PFSK-1 (cell line): ENCODE measurements around the gene QRFP.

Source experiments
- POLR2AphosphoS5 ChIP-seq: IDR thresholded peaks from 2 replicates; pipeline ENCODE4 v1.6.1; 2012; ENCODE audit warnings: low read depth, mild to moderate bottlenecking, control low read depth, low read length, moderate library complexity
- TAF1 ChIP-seq: IDR thresholded peaks from 2 replicates; pipeline ENCODE4 v1.6.1; 2012; ENCODE audit warnings: low read length, control low read depth, borderline replicate concordance; ENCODE audit not compliant: insufficient read depth
- TF ChIP-seq, protein P1 (sequence below), 2 experiments: IDR thresholded peaks; 2 replicates each; pipeline versions ENCODE4 v1.6.1 to v1.8.0; 2011 to 2012; ENCODE audit warnings: low read depth in 2 of 2, low read length in 2 of 2, control low read depth in 1 of 2, inconsistent platforms in 1 of 2, mild to moderate bottlenecking in 1 of 2, moderate library complexity in 1 of 2; ENCODE audit not compliant: insufficient read depth in 1 of 2

DNA sequence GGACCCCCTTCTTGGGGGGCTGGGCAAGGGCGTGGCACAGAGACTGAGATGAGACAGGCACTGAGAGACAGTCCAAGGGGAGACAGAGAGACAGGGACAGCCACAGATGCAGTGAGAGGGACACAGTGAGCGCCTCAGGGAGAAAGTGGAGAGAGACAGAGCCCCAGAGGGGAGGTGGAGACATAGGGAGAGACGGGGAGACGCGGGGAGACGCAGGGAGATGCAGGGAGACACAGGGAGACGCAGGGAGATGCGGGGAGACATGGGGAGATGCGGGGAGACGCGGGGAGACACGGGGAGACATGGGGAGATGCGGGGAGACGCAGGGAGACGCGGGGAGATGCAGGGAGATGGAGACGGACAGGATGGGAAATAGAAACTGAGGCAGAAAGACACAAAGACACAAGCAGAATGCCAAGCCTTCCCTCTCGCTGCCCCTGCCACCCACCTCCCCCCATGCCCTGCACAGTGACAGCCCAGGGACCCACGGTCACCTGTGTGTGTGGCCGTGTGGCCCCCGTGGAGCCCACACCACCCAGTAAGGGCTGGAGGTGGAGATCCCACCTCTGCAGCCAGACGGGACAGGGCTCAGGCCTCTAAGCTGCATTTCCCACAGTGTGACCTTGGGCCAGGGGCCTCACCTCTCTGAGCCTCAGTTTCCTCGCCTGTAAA lies 33.7 kb upstream of the QRFP start:
- TF ChIP-seq POLR2AphosphoS5 (no peak), TAF1 (no peak)
- TF ChIP-seq, protein P1, sequence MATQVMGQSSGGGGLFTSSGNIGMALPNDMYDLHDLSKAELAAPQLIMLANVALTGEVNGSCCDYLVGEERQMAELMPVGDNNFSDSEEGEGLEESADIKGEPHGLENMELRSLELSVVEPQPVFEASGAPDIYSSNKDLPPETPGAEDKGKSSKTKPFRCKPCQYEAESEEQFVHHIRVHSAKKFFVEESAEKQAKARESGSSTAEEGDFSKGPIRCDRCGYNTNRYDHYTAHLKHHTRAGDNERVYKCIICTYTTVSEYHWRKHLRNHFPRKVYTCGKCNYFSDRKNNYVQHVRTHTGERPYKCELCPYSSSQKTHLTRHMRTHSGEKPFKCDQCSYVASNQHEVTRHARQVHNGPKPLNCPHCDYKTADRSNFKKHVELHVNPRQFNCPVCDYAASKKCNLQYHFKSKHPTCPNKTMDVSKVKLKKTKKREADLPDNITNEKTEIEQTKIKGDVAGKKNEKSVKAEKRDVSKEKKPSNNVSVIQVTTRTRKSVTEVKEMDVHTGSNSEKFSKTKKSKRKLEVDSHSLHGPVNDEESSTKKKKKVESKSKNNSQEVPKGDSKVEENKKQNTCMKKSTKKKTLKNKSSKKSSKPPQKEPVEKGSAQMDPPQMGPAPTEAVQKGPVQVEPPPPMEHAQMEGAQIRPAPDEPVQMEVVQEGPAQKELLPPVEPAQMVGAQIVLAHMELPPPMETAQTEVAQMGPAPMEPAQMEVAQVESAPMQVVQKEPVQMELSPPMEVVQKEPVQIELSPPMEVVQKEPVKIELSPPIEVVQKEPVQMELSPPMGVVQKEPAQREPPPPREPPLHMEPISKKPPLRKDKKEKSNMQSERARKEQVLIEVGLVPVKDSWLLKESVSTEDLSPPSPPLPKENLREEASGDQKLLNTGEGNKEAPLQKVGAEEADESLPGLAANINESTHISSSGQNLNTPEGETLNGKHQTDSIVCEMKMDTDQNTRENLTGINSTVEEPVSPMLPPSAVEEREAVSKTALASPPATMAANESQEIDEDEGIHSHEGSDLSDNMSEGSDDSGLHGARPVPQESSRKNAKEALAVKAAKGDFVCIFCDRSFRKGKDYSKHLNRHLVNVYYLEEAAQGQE (IDR thresholded peaks at IDR 0.05; ENCODE audit: insufficient read depth in 1 of 2, low read depth in 2 of 2, low read length in 2 of 2): no peak
